ENCODE data around the gene TMED4.

The TMED4 gene

GRCh38 chr7:44581879-44582603 is at the start of gene TMED4:
TMED4 (minus strand) TSS chr7:44582231; CDS start chr7:44582206, 25 bp downstream.
- peak; percentile 100 for DNase-seq

- no peak for DNase-seq
These were observed 49.6 kb upstream of the TMED4 start for GRCh38 chr7:44631458-44632115.

GRCh38 chr7:44630792-44631457 is 48.9 kb upstream of the TMED4 start:
- no peak for DNase-seq

- DNase-seq: no peak
These were observed 47.9 kb upstream of the TMED4 start for GRCh38 chr7:44629829-44630522.

GRCh38 chr7:44626620-44627019 is 44.6 kb upstream of the TMED4 start:
- DNase-seq: no peak

GRCh38 chr7:44625526-44626471 is 43.8 kb upstream of the TMED4 start:
- DNase-seq: no peak

- DNase-seq: no peak
These were observed 42.3 kb upstream of the TMED4 start for GRCh38 chr7:44624318-44624717.

- peak; percentile 60 for DNase-seq
These were observed 40.5 kb upstream of the TMED4 start for GRCh38 chr7:44622342-44623151.

GRCh38 chr7:44621750-44622103 is 39.7 kb upstream of the TMED4 start:
- DNase-seq: no peak

- no peak for DNase-seq
These were observed 39.2 kb upstream of the TMED4 start for GRCh38 chr7:44621034-44621749.

- no peak for DNase-seq
These were observed 36.7 kb upstream of the TMED4 start for GRCh38 chr7:44618753-44619152.

- DNase-seq: no peak
These were observed 36.0 kb upstream of the TMED4 start for GRCh38 chr7:44618045-44618444.

GRCh38 chr7:44617225-44617890 is 35.3 kb upstream of the TMED4 start:
- peak; percentile 47 for DNase-seq

GRCh38 chr7:44616545-44616944 is 34.5 kb upstream of the TMED4 start:
- DNase-seq: no peak

- DNase-seq: no peak
These were observed 33.8 kb upstream of the TMED4 start for GRCh38 chr7:44615793-44616192.

- no peak for DNase-seq
These were observed 33.1 kb upstream of the TMED4 start for GRCh38 chr7:44615149-44615611.

- no peak for DNase-seq
These were observed 27.8 kb upstream of the TMED4 start for GRCh38 chr7:44609829-44610228.

GRCh38 chr7:44608916-44609648 is 27.1 kb upstream of the TMED4 start:
- no peak for DNase-seq
